NOMO-1 (cell line): ENCODE measurements around the gene LRRC74B.

Experiments used
- DNase-seq, 2 experiments: peaks; one replicate each; lab custom pipeline; 2025; ENCODE audit not compliant: unreplicated experiment in 2 of 2; lab: John Stamatoyannopoulos, UW

The LRRC74B gene

DNA sequence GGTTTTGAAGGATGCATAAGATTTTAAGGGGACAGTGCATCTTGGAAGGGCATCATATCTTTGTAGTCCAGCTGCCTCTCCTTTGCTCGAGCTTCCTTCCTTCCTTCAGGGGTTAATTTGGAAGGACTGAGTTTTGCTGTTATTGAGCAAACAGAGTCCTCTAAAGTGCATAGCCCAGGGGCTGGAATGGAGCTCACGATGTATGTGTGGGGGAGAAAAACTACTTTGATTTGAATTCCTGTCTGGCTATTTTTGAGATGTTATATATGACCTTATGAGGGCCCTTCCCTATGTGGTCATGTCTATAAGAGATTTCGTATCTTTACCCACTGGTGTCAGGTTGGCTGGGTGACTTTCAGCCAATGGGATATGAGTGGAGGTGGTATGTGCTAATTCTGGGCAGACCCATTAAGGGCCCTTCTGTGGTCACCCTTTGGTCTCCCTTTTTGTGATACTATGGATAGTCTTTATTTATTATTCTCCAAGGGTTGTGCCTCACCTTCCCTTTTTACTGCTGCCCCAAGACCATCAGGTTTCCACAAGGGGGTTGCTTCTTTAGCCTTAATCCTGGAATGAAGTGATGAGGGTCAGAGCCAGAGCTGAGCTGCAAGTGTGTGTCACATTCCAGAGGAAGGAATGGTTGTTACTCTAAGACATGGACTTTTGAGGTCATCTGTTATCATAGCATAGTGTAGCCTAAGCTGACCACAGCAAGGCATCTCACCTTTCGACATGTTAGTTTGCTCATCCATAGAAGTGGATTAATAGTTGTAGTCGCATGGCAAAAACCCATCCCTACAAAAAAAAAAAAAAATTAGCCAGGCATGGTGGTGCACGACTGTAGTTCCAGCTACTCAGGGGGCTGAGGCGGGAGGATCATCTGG, 54.6 kb downstream of the LRRC74B start:
- no peak for DNase-seq

- no peak for DNase-seq
Measured at GRCh38 chr22:21101877-21102638, 56.3 kb downstream of the LRRC74B start.

DNA sequence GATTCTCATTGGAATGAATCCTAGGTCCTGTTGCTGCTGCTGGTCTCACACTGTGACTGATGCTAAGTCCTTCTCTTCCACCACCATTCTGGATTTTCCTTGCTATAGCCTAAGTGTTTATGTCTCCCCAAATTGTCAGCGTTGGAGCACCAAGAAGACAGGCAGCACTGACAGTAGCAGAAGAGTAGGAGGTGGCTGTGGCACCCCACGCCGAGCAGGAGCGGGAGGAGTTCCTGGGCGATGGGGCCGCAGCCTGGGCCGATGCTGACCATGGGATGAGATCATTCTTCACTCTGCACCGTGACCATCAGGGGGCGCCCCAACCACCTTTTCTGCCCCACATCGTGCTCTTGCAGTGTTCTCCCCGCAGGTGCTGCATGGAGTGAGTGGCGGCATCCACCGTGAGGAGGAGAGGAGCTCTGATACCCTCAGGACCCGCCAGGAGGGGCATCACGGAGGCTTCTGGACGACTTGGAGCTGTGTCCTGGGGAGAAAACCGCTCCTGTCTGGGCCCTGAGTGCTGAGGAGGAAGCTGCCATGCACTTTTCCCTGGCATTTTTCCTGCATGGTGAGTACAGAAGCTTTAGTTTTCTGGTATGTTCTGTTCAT, 57.0 kb downstream of the LRRC74B start:
- DNase-seq, result peak; percentile 13 to 42

DNA sequence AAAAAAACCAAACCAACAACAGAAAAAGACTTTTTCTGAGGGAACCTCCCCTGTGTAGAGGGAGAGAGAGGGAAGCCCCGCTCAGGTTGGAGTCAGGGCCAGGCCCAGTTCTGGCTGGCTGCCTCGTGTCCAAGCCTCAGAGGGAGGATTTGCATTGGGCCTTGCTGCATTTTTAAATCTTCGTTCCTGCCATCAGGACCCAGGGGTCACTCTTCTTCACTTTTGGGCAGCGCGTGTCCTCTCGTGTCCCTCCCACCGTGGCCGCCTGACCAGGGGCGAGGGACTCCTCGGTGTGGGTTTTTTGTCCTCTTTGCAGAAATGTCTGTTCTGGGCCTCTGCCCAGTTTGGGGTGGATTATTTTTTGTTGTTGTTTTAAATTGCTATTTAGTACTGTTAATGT, 57.9 kb downstream of the LRRC74B start:
- DNase-seq, result no peak

DNA sequence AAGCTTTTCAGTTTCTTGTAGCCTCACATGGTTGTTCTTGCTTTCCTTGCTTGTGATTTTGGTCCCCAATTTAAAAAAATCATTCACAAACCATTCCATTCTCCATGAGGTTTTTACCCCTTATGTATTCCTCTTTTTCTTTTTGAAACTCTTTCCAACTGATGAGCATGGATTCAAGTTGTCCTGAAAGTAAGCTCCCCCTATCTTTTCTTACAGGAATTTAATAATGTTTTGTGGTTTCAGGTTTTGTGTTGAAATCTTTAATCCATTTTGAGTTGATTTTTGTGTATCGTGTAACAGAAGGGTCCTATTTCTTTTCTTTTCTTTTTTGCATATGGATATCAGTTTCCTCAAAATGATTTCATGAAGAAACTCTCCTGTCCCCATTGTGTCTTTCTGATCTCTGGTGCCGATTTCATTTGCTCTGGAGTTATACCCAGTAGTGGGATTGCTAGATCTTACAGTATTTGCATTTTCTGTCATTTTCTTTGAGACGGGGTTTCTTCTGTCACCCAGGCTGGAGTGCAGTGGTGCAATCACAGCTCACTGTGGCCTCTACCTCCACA, 58.5 kb downstream of the LRRC74B start:
- no peak for DNase-seq

DNA sequence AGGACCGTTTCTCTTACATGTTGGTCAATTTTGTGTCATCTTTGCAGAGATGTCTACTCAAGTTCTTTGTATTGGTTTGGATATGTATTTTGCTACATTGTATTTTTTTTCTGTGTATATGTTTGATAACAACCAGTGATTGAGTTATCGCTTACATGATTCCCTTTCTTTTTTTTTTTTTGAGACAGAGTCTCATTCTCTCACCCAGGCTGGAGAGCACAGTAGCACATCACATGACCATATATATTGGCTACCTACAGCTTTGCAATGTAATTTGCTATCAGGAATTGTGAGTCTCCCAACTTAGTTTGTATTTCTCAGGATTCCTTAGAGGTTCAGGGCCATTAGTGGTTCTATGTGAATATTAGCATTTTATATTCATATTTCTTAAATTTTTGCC, 59.5 kb downstream of the LRRC74B start:
- no peak for DNase-seq

- no peak for DNase-seq
Measured at GRCh38 chr22:21106000-21106399, 60.3 kb downstream of the LRRC74B start.

- no peak for DNase-seq
Measured at GRCh38 chr22:21108379-21109115, 62.8 kb downstream of the LRRC74B start.
